A549 (cell line): ENCODE results near the gene COL26A1. TPM values are rescaled to one million over a fixed set of nuclear protein-coding genes. Genes with fewer than 3 reads are reported as not detected.

Source experiments
- ATAC-seq, 2 experiments: fragments of 200-7000 bp in 1 of 2; fragments of >200 bp in 1 of 2; cut with Nextera tagmentation in 1 of 2; cut with Tn5 transposase in 1 of 2; 3 replicates each; pipeline versions ENCODE4 v1.8.0 to v1.9.1; 2018 to 2020; ENCODE audit warnings: mild to moderate bottlenecking in 1 of 2, moderate library complexity in 1 of 2
- CTCF ChIA-PET: fragments of 300-600 bp; sonication (Branson Sonifier 250); formaldehyde crosslinking; extraction: SDS; loops from one replicate; lab custom pipeline; 2021; ENCODE audit warnings: antibody characterized with exemption, inconsistent platforms; lab: Yijun Ruan, JAX
- POLR2A ChIA-PET: fragments of 350-600 bp; formaldehyde crosslinking; extraction: SDS; loops from one replicate; lab custom pipeline; 2021; ENCODE audit warnings: antibody characterized with exemption, inconsistent platforms; lab: Yijun Ruan, JAX
- DNase-seq, 2 experiments: peaks; one replicate each; pipeline versions ENCODE4 v3.0.0 to v3.0.0-alpha.2; 2011 to 2016; ENCODE audit warnings: low read depth in 1 of 2, low spot score in 1 of 2
- FAIRE-seq: peaks from 2 replicates; lab custom pipeline; 2011; peaks lifted over from hg19 to GRCh38; lab: Jason Lieb, UNC
- H3K27ac ChIP-seq, 2 experiments: fragments of >200 bp; sonication (Bioruptor Twin); formaldehyde crosslinking; 3 replicates each; pipeline ENCODE4 v1.5.1; 2016 to 2017
- H3K4me1 ChIP-seq: fragments of >200 bp; sonication (Bioruptor Twin); formaldehyde crosslinking; 3 replicates; pipeline ENCODE4 v1.6.1; 2016
- H3K4me2 ChIP-seq: fragments of >200 bp; sonication (Bioruptor Twin); formaldehyde crosslinking; 3 replicates; pipeline ENCODE4 v1.6.1; 2016
- H3K4me3 ChIP-seq: fragments of >200 bp; sonication (Bioruptor Twin); formaldehyde crosslinking; 3 replicates; pipeline ENCODE4 v1.5.1; 2016
- H3K9me3 ChIP-seq: fragments of >200 bp; sonication (Bioruptor Twin); formaldehyde crosslinking; 3 replicates; pipeline ENCODE4 v1.6.1; 2016
- BHLHE40 ChIP-seq: IDR thresholded peaks from 2 replicates; pipeline ENCODE4 v1.6.1; 2012; ENCODE audit warnings: low read depth, low read length, inconsistent platforms
- CBX2 ChIP-seq: fragments of 200-600 bp; sonication (generic); IDR thresholded peaks from 2 replicates; pipeline ENCODE4 v1.6.1; 2016; ENCODE audit warnings: low read depth, mild to moderate bottlenecking, borderline replicate concordance
- CBX8 ChIP-seq: fragments of 200-600 bp; sonication (generic); IDR thresholded peaks from 2 replicates; pipeline ENCODE4 v1.6.1; 2016
- EP300 ChIP-seq, 2 experiments: fragments of >200 bp; sonication (Bioruptor Twin); formaldehyde crosslinking; IDR thresholded peaks; 2 replicates in 1 of 2; 3 replicates in 1 of 2; pipeline ENCODE4 v1.6.1; 2016 to 2017
- HES2 ChIP-seq: fragments of >200 bp; sonication (Bioruptor Twin); formaldehyde crosslinking; IDR thresholded peaks from 2 replicates; pipeline ENCODE4 v1.6.1; 2016
- HOXB13 ChIP-seq: fragments of 250-450 bp; sonication (Bioruptor Pico); IDR thresholded peaks from 2 replicates; pipeline ENCODE4 v1.5.0; 2020; ENCODE audit warnings: low read depth, mild to moderate bottlenecking, moderate library complexity
- HOXB5 ChIP-seq: fragments of 250-450 bp; sonication (Bioruptor Pico); IDR thresholded peaks from 2 replicates; pipeline ENCODE4 v1.5.0; 2020; ENCODE audit warnings: mild to moderate bottlenecking, moderate library complexity
- KDM1A ChIP-seq: fragments of 200-600 bp; sonication (generic); IDR thresholded peaks from 2 replicates; pipeline ENCODE4 v1.6.1; 2016; ENCODE audit warnings: low read depth, mild to moderate bottlenecking
- MYC ChIP-seq: IDR thresholded peaks from 2 replicates; pipeline ENCODE4 v1.6.1; 2012; ENCODE audit warnings: mild to moderate bottlenecking, inconsistent platforms, low read length, improper control_type of control experiment, borderline replicate concordance
- NPAS2 ChIP-seq: fragments of 250-450 bp; sonication (Bioruptor Pico); IDR thresholded peaks from 2 replicates; pipeline ENCODE4 v1.8.0; 2022; ENCODE audit warnings: mild to moderate bottlenecking, moderate library complexity, borderline replicate concordance
- NR3C1 ChIP-seq: fragments of >200 bp; sonication (Bioruptor Twin); formaldehyde crosslinking; IDR thresholded peaks from 3 replicates; pipeline ENCODE4 v1.6.1; 2017
- PHF8 ChIP-seq: fragments of 200-600 bp; sonication (generic); IDR thresholded peaks from 2 replicates; pipeline ENCODE4 v1.6.1; 2016; ENCODE audit warnings: low read depth, mild to moderate bottlenecking, antibody characterized with exemption, moderate library complexity, borderline replicate concordance
- POLR2AphosphoS2 ChIP-seq: conservative IDR thresholded peaks from 2 replicates; pipeline ENCODE4 v1.6.1; 2012; ENCODE audit warnings: low read length, improper control_type of control experiment, inconsistent platforms
- RARB ChIP-seq: fragments of 250-450 bp; sonication (Bioruptor Pico); IDR thresholded peaks from 2 replicates; pipeline ENCODE4 v1.8.0; 2021; ENCODE audit warnings: mild to moderate bottlenecking, moderate library complexity
- ZSCAN20 ChIP-seq: fragments of 250-450 bp; sonication (Bioruptor Pico); IDR thresholded peaks from 2 replicates; pipeline ENCODE4 v1.8.0; 2022; ENCODE audit warnings: mild to moderate bottlenecking, moderate library complexity
- WGBS: methylation state at CpG from one replicate; pipeline ENCODE4 v1.1.6; 2017; ENCODE audit errors: missing lambda C conversion rate; 5-methylcytosine and 5-hydroxymethylcytosine counted together
- polyA plus RNA-seq, 4 experiments: library from polyadenylated mRNA; depleted of rRNA in 3 of 4; stranded (reverse); fragments of >200 nt; fragmentation: RNase III in 1 of 4; extraction: RNeasy Plus Mini Kit Qiagen cat#74134 plus additional on column Dnase treatment in 1 of 4; gene quantifications; 2 replicates in 3 of 4; 3 replicates in 1 of 4; pipeline ENCODE4 v1.2.3, GENCODE V29; 2011 to 2017
- TF ChIP-seq, protein P1 (sequence below): IDR thresholded peaks from 2 replicates; pipeline ENCODE4 v1.6.1; 2012
- TF ChIP-seq, protein P2 (sequence below): fragments of >200 bp; sonication (Bioruptor Twin); formaldehyde crosslinking; IDR thresholded peaks from 3 replicates; pipeline ENCODE4 v1.6.1; 2016
- TF ChIP-seq, protein P3 (sequence below): fragments of >200 bp; sonication (Bioruptor Twin); formaldehyde crosslinking; IDR thresholded peaks from 3 replicates; pipeline ENCODE4 v1.5.1; 2016

Gene COL26A1
- polyA plus RNA-seq, 2 of the 4 experiments (the other 2 are of a cell fraction), result 0.52 to 1.4 TPM

GRCh38 chr7:101386177-101386557 is 23.5 kb downstream of the COL26A1 start:
- POLR2A ChIA-PET, result interaction anchor here (0.6 to 1.2 kb wide), 2 partner anchors 64 to 265 kb away, joined by 3 to 7 read pairs; partner anchors contain the start of gene IFT22
- DNase-seq, result no peak
- TF ChIP-seq ZSCAN20, result no peak
- TF ChIP-seq, all 56 proteins: peak for 0
- 89% methylated on average over 8 of the region's 8 CpGs for WGBS
- ATAC-seq (peak in 1 of 2 experiments; percentile 22; a peak in 2 of 6 replicates), FAIRE-seq (no peak)
- Histone ChIP-seq H3K9me3 (no peaks in the 10 kb centered on the region), H3K4me1 (no peaks in the 10 kb centered on the region), H3K4me3 (no peak overlapping the region), H3K27ac (no peak overlapping the region), H3K4me2 (no peak overlapping the region)
- CTCF ChIA-PET, result interaction anchor here (0.6 to 4.2 kb wide), 2 partner anchors 21 to 396 kb away, joined by 3 to 18 read pairs; no protein-coding TSS in a partner anchor

DNA sequence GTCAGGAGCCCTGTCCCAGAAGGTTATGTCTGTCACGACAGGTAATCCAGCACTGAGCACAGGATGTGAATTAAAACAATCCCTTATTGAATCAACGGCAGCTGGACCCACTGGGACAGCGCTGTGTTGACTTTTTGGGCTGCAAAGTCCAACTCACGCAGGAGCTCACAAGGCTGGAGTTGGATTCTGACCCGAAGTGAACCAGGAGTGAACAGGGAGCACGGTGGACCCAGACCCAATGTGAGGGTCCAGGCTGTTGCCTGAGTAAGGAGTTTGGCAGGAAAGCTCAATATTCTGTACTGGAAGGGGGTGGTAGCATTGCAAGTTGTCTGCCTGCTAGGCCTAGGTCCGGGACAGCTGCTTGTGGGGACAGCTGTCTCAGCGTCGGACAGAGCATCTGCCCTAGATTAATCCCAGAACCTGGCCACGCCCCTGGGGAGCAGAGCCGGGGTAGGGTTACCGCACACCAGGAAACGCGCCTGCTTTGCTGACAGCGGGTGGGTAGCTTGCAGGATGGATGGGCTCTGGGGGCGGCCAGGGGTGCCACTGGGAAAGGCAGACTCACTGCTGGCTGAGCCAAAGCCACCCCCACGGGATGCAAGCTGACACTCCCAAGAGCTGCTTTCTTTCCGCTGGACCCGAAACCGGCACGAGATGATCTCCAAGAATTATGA is 24.0 kb downstream of the COL26A1 start:
- DNase-seq, result peak in 1 of 2 experiments; percentile 41

DNA sequence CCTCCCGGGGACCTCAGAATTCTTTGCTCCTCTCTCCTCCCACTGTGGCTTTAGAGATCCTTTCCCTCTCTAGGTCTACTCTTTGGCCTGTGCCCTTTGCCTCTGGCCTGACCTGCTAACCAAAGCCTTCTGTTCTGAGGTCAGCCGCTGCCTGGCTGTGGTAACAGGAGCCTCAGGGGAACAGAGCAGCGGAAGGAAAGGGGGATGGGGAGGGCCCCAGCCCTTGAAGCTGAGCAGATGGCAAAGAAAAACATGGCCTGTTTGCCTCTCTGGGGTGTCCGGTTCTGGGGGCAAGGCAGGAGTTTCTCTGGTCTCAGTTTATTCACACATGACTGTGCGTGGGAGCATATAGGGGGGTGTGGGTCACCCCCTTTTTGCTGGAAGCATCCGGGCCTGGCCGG is 28.2 kb downstream of the COL26A1 start:
- Histone ChIP-seq H3K4me2 (no peak overlapping the region), H3K27ac (no peak overlapping the region), H3K9me3 (no peaks in the 10 kb centered on the region), H3K4me1 (no peaks in the 10 kb centered on the region), H3K4me3 (no peak overlapping the region)
- no peak for FAIRE-seq
- 78% methylated on average over 7 of the region's 7 CpGs for WGBS
- TF ChIP-seq, protein P1, sequence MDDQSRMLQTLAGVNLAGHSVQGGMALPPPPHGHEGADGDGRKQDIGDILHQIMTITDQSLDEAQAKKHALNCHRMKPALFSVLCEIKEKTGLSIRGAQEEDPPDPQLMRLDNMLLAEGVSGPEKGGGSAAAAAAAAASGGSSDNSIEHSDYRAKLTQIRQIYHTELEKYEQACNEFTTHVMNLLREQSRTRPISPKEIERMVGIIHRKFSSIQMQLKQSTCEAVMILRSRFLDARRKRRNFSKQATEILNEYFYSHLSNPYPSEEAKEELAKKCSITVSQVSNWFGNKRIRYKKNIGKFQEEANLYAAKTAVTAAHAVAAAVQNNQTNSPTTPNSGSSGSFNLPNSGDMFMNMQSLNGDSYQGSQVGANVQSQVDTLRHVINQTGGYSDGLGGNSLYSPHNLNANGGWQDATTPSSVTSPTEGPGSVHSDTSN, result no peak
- TF ChIP-seq RARB (CRISPR knock-in tag), result no peak
- TF ChIP-seq, protein P2, sequence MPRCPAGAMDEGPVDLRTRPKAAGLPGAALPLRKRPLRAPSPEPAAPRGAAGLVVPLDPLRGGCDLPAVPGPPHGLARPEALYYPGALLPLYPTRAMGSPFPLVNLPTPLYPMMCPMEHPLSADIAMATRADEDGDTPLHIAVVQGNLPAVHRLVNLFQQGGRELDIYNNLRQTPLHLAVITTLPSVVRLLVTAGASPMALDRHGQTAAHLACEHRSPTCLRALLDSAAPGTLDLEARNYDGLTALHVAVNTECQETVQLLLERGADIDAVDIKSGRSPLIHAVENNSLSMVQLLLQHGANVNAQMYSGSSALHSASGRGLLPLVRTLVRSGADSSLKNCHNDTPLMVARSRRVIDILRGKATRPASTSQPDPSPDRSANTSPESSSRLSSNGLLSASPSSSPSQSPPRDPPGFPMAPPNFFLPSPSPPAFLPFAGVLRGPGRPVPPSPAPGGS, result no peak
- no peak for TF ChIP-seq HOXB13 (CRISPR knock-in tag)
- no peak for TF ChIP-seq CBX8
- TF ChIP-seq, protein P3, sequence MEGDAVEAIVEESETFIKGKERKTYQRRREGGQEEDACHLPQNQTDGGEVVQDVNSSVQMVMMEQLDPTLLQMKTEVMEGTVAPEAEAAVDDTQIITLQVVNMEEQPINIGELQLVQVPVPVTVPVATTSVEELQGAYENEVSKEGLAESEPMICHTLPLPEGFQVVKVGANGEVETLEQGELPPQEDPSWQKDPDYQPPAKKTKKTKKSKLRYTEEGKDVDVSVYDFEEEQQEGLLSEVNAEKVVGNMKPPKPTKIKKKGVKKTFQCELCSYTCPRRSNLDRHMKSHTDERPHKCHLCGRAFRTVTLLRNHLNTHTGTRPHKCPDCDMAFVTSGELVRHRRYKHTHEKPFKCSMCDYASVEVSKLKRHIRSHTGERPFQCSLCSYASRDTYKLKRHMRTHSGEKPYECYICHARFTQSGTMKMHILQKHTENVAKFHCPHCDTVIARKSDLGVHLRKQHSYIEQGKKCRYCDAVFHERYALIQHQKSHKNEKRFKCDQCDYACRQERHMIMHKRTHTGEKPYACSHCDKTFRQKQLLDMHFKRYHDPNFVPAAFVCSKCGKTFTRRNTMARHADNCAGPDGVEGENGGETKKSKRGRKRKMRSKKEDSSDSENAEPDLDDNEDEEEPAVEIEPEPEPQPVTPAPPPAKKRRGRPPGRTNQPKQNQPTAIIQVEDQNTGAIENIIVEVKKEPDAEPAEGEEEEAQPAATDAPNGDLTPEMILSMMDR, result no peak
- no peak for TF ChIP-seq BHLHE40
- TF ChIP-seq CBX2, result no peak
- TF ChIP-seq POLR2AphosphoS2, result no peak
- no peak for TF ChIP-seq PHF8
- TF ChIP-seq MYC, result no peak
- no peak for TF ChIP-seq HOXB5 (CRISPR knock-in tag)
- no peak for DNase-seq
- no peak for ATAC-seq
- ChIA-PET CTCF (interaction anchor here (2.3 to 3.0 kb wide), 2 partner anchors 21 to 27 kb away, joined by 12 to 13 read pairs; no protein-coding TSS in a partner anchor), POLR2A (no interaction called here)

More for the DNA sequence above, 24.0 kb downstream of the COL26A1 start:
- H3K4me1 ChIP-seq, result no peaks in the 10 kb centered on the region
- H3K9me3 ChIP-seq, result no peaks in the 10 kb centered on the region
- CTCF ChIA-PET, result interaction anchor here (0.7 to 4.2 kb wide), 2 partner anchors 22 to 24 kb away, joined by 3 to 18 read pairs; no protein-coding TSS in a partner anchor
- FAIRE-seq (no peak), ATAC-seq (peak; percentile 50 to 84; a peak in 5 of 6 replicates)
- H3K27ac ChIP-seq, result 0 out of 6 replicates have a peak overlapping the region, but pooled peaks of 1 of the 2 experiments have one; percentile 29
- TF ChIP-seq NPAS2 (CRISPR knock-in tag) (no peak), NR3C1 (no peak), PHF8 (no peak), HES2 (no peak), KDM1A (no peak), EP300 (IDR thresholded peaks at IDR 0.05) (no peak)
- POLR2A ChIA-PET, result interaction anchor here (1.2 kb wide), 1 partner anchor 65 kb away, joined by 7 read pairs; the partner anchor contains the start of gene IFT22
- no peak overlapping the region for H3K4me3 ChIP-seq
- peak overlapping the region; percentile 38; the same call in 1 of the 3 replicates for H3K4me2 ChIP-seq
- 45% methylated on average over 15 of the region's 21 CpGs for WGBS
